GM21786 (cell line): Measurements from ENCODE around the gene DMRTA2.
"Not testable (repeated sequence)": the region's sequence is repeated elsewhere in the genome, so short reads cannot be mapped to it uniquely, and the experiment has no call there.

ENCODE experiments used
- ATAC-seq: cut with Tn5 transposase; IDR thresholded peaks from one replicate; pipeline ENCODE4 v1.9.1; 2021; ENCODE audit not compliant: unreplicated experiment

The DMRTA2 gene

GRCh38 chr1:50393522-50394120, 29.6 kb downstream of the DMRTA2 start:
- ATAC-seq: no peak

GRCh38 chr1:50381551-50381950, 41.7 kb downstream of the DMRTA2 start:
- ATAC-seq: not testable (repeated sequence)

- ATAC-seq: no peak
Observed at GRCh38 chr1:50378770-50379169, 44.5 kb downstream of the DMRTA2 start.

- no peak for ATAC-seq
Observed at GRCh38 chr1:50373532-50373931, 49.7 kb downstream of the DMRTA2 start.

- ATAC-seq: no peak
Observed at GRCh38 chr1:50371749-50372148, 51.5 kb downstream of the DMRTA2 start.

- ATAC-seq: no peak
Observed at GRCh38 chr1:50369830-50370229, 53.4 kb downstream of the DMRTA2 start.

- ATAC-seq: no peak
Observed at GRCh38 chr1:50369008-50369634, 54.1 kb downstream of the DMRTA2 start.

- no peak for ATAC-seq
Observed at GRCh38 chr1:50368179-50369007, 54.9 kb downstream of the DMRTA2 start.
